Trophoblast cell (in vitro differentiated cells and primary cell): ENCODE measurements around the gene PIPOX.

Experiments
- DNase-seq, 2 donors: peaks; one replicate each; pipeline ENCODE4 v3.0.0-alpha.2; 2016
- H2AFZ ChIP-seq: 2 replicates; pipeline ENCODE4 v1.6.1; 2013; ENCODE audit warnings: low read length, moderate library complexity, mild to moderate bottlenecking; ENCODE audit not compliant: insufficient read depth, poor library complexity
- H2AK5ac ChIP-seq: 2 replicates; pipeline ENCODE4 v1.6.1; 2013; ENCODE audit warnings: mild to moderate bottlenecking, low read length
- H2BK120ac ChIP-seq: 2 replicates; pipeline ENCODE4 v1.6.1; 2013; ENCODE audit warnings: low read length, mild to moderate bottlenecking, moderate library complexity; ENCODE audit not compliant: insufficient read depth, poor library complexity
- H2BK12ac ChIP-seq: 2 replicates; pipeline ENCODE4 v1.6.1; 2013; ENCODE audit warnings: mild to moderate bottlenecking, low read length, moderate library complexity
- H2BK5ac ChIP-seq: 2 replicates; pipeline ENCODE4 v1.6.1; 2013; ENCODE audit warnings: low read length, low read depth, moderate library complexity, mild to moderate bottlenecking; ENCODE audit not compliant: poor library complexity
- H3K14ac ChIP-seq: 2 replicates; pipeline ENCODE4 v1.6.1; 2013; ENCODE audit warnings: mild to moderate bottlenecking, low read length
- H3K18ac ChIP-seq: 2 replicates; pipeline ENCODE4 v1.6.1; 2013; ENCODE audit warnings: mild to moderate bottlenecking, low read length
- H3K23ac ChIP-seq: 2 replicates; pipeline ENCODE4 v1.6.1; 2013; ENCODE audit warnings: low read length
- H3K27ac ChIP-seq: 2 replicates; pipeline ENCODE4 v1.5.1; 2013; ENCODE audit warnings: low read depth, mild to moderate bottlenecking, inconsistent platforms, low read length, moderate library complexity
- H3K27me3 ChIP-seq: 2 replicates; pipeline ENCODE4 v1.6.1; 2013; ENCODE audit warnings: inconsistent platforms, mild to moderate bottlenecking, low read length, moderate library complexity; ENCODE audit not compliant: insufficient read depth
- H3K36me3 ChIP-seq, 2 experiments: 1 replicate in 1 of 2; 2 replicates in 1 of 2; pipeline ENCODE4 v1.6.1; 2013; ENCODE audit warnings: low read length in 2 of 2, mild to moderate bottlenecking in 2 of 2, moderate library complexity in 1 of 2; ENCODE audit not compliant: insufficient read depth in 2 of 2, control insufficient read depth in 1 of 2
- H3K4ac ChIP-seq: 2 replicates; pipeline ENCODE4 v1.6.1; 2013; ENCODE audit warnings: low read depth, mild to moderate bottlenecking, low read length, moderate library complexity
- H3K4me1 ChIP-seq, 2 experiments: 1 replicate in 1 of 2; 2 replicates in 1 of 2; pipeline ENCODE4 v1.6.1; 2013; ENCODE audit warnings: low read length in 2 of 2, mild to moderate bottlenecking in 2 of 2, moderate library complexity in 1 of 2; ENCODE audit not compliant: insufficient read depth in 2 of 2, control insufficient read depth in 1 of 2
- H3K4me2 ChIP-seq: 2 replicates; pipeline ENCODE4 v1.6.1; 2013; ENCODE audit warnings: inconsistent platforms, mild to moderate bottlenecking, low read length, moderate library complexity
- H3K4me3 ChIP-seq: 2 replicates; pipeline ENCODE4 v1.5.1; 2013; ENCODE audit warnings: mild to moderate bottlenecking, low read depth, low read length, inconsistent platforms
- H3K79me1 ChIP-seq: one replicate; pipeline ENCODE4 v1.6.1; 2013; ENCODE audit warnings: low read length
- H3K79me2 ChIP-seq: 2 replicates; pipeline ENCODE4 v1.6.1; 2013; ENCODE audit warnings: low read length, mild to moderate bottlenecking; ENCODE audit not compliant: control insufficient read depth, insufficient read depth, poor library complexity
- H3K9ac ChIP-seq: 2 replicates; pipeline ENCODE4 v1.6.1; 2013; ENCODE audit warnings: mild to moderate bottlenecking, low read length
- H3K9me3 ChIP-seq: 2 replicates; pipeline ENCODE4 v1.6.1; 2013; ENCODE audit warnings: low read depth, mild to moderate bottlenecking, control low read depth, inconsistent platforms, low read length; ENCODE audit not compliant: insufficient read depth
- H4K12ac ChIP-seq: 2 replicates; pipeline ENCODE4 v1.6.1; 2013; ENCODE audit warnings: low read depth, mild to moderate bottlenecking, low read length, moderate library complexity
- H4K8ac ChIP-seq: 2 replicates; pipeline ENCODE4 v1.6.1; 2013; ENCODE audit warnings: low read depth, mild to moderate bottlenecking, low read length, moderate library complexity
- H4K91ac ChIP-seq: one replicate; pipeline ENCODE4 v1.6.1; 2013; ENCODE audit warnings: low read depth, mild to moderate bottlenecking, low read length, moderate library complexity
- WGBS: extraction: QIAGEN DNeasy Blood & Tissue Kit; methylation state at CpG from one replicate; pipeline ENCODE4 v1.1.7; 2013; ENCODE audit warnings: missing lambda C conversion rate; ENCODE audit not compliant: insufficient read length, insufficient coverage; ENCODE audit errors: extremely low coverage; 5-methylcytosine and 5-hydroxymethylcytosine counted together

PIPOX gene

GRCh38 chr17:29102046-29102445 is 59.1 kb downstream of the PIPOX start:
- Histone ChIP-seq H3K27ac (no peak overlapping the region), H3K4me2 (no peak overlapping the region), H3K4ac (no peak overlapping the region), H3K18ac (no peak overlapping the region), H3K4me1 (peaks cover 12 to 15% of the 10 kb centered on the region in 2 experiments), H3K9me3 (no peaks in the 10 kb centered on the region), H4K91ac (no peak overlapping the region), H3K36me3 (peaks cover 40 to 44% of the 10 kb centered on the region in 2 experiments), H2AFZ (no peak overlapping the region), H4K12ac (no peak overlapping the region), H3K79me1 (no peaks in the 10 kb centered on the region), H4K8ac (no peak overlapping the region), H3K79me2 (no peaks in the 10 kb centered on the region), H3K14ac (no peak overlapping the region), H2BK12ac (no peak overlapping the region), H3K23ac (no peak overlapping the region), H3K9ac (no peak overlapping the region), H3K27me3 (no peaks in the 10 kb centered on the region), H2BK120ac (no peak overlapping the region), H2AK5ac (no peak overlapping the region), H2BK5ac (no peak overlapping the region), H3K4me3 (no peak overlapping the region)
- no CpG with 5 or more reads among the region's 3 CpGs for WGBS
- DNase-seq: no peak

- H3K79me2 ChIP-seq: no peaks in the 10 kb centered on the region
- no peak overlapping the region for H3K4me2 ChIP-seq
- H3K36me3 ChIP-seq: peaks cover 33 to 38% of the 10 kb centered on the region in 2 experiments
- no CpG with 5 or more reads among the region's 11 CpGs for WGBS
- H3K79me1 ChIP-seq: no peaks in the 10 kb centered on the region
- H3K14ac ChIP-seq: no peak overlapping the region
- H3K4me3 ChIP-seq: no peak overlapping the region
- DNase-seq: peak; percentile 99
- H3K4me1 ChIP-seq: peaks cover 12 to 15% of the 10 kb centered on the region in 2 experiments
- no peak overlapping the region for H3K27ac ChIP-seq
- no peak overlapping the region for H4K91ac ChIP-seq
- no peak overlapping the region for H2AFZ ChIP-seq
- H2BK5ac ChIP-seq: no peak overlapping the region
- no peak overlapping the region for H4K12ac ChIP-seq
- no peak overlapping the region for H2BK12ac ChIP-seq
- no peak overlapping the region for H3K4ac ChIP-seq
- H2BK120ac ChIP-seq: no peak overlapping the region
- no peak overlapping the region for H4K8ac ChIP-seq
- no peak overlapping the region for H2AK5ac ChIP-seq
- H3K27me3 ChIP-seq: no peaks in the 10 kb centered on the region
- H3K18ac ChIP-seq: no peak overlapping the region
- no peaks in the 10 kb centered on the region for H3K9me3 ChIP-seq
- H3K9ac ChIP-seq: no peak overlapping the region
- no peak overlapping the region for H3K23ac ChIP-seq
These were observed 59.8 kb downstream of the PIPOX start for GRCh38 chr17:29102741-29103181.

GRCh38 chr17:29103341-29103740 is 60.4 kb downstream of the PIPOX start:
- H2AK5ac ChIP-seq: no peak overlapping the region
- H3K27me3 ChIP-seq: no peaks in the 10 kb centered on the region
- H3K9me3 ChIP-seq: no peaks in the 10 kb centered on the region
- peaks cover 28 to 32% of the 10 kb centered on the region in 2 experiments for H3K36me3 ChIP-seq
- DNase-seq: peak; percentile 24 to 30
- no peak overlapping the region for H3K18ac ChIP-seq
- no peak overlapping the region for H4K91ac ChIP-seq
- no peak overlapping the region for H4K12ac ChIP-seq
- H3K79me2 ChIP-seq: no peaks in the 10 kb centered on the region
- H2BK12ac ChIP-seq: no peak overlapping the region
- no peak overlapping the region for H3K4ac ChIP-seq
- H3K14ac ChIP-seq: no peak overlapping the region
- no peak overlapping the region for H2AFZ ChIP-seq
- no peak overlapping the region for H4K8ac ChIP-seq
- WGBS: no CpG with 5 or more reads among the region's 4 CpGs
- H2BK120ac ChIP-seq: no peak overlapping the region
- H3K4me3 ChIP-seq: no peak overlapping the region
- no peak overlapping the region for H2BK5ac ChIP-seq
- H3K79me1 ChIP-seq: no peaks in the 10 kb centered on the region
- no peak overlapping the region for H3K23ac ChIP-seq
- H3K9ac ChIP-seq: no peak overlapping the region
- H3K4me2 ChIP-seq: no peak overlapping the region
- peaks cover 17 to 19% of the 10 kb centered on the region in 2 experiments for H3K4me1 ChIP-seq
- H3K27ac ChIP-seq: no peak overlapping the region
